HG03342 (cell line): ENCODE measurements around the gene ATXN7L2.

Experiments
- ATAC-seq: cut with Tn5 transposase; IDR thresholded peaks from one replicate; pipeline ENCODE4 v1.9.1; 2021; ENCODE audit warnings: mild to moderate bottlenecking, moderate library complexity; ENCODE audit not compliant: unreplicated experiment

Gene ATXN7L2

GRCh38 chr1:109497449-109498160 lies 13.9 kb downstream of the ATXN7L2 start:
- ATAC-seq, result no peak

- ATAC-seq, result no peak
Measured at GRCh38 chr1:109498161-109498801, 14.6 kb downstream of the ATXN7L2 start.

DNA sequence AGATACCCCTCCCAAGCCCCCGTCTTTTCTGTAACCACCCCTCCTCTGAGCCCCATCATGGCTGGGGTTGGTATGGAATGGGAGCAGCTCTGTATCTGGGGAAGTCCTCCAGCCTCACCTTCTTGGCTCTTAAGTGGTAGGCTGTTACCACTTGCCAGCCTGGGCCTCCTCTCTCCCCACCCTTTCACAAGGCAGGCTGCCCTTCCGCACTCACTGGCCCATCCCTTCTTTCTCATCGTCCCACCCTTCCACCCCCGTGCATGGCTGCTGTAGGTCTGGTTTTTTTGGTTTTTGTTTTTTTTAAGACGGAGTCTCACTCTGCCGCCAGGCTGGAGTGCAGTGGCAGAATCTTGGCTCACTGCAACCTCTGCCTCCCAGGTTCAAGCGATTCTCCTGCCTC lies 15.4 kb downstream of the ATXN7L2 start:
- no peak for ATAC-seq

- no peak for ATAC-seq
Measured at GRCh38 chr1:109499661-109500536, 16.2 kb downstream of the ATXN7L2 start.

DNA sequence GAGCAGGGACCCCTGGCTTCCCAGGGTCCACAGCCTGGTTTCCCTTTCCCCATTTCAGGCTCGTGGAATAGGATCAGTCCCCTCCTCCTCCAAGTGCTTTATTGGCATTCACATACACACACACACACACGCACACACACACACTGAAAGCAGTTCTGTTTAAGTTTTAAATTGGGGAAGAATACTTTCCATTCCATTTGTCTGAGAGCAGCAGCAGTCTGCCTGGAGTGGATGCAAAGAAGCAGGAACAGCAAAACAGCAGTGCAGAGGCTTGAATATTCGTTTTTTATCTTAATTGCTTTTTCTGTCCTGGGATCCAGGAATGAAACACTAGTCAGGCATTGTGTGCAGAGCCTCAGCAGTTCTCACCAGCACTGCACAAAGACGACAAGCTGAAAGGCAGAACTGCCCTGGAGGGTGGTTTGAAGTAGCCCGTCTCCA lies 17.3 kb downstream of the ATXN7L2 start:
- ATAC-seq, result no peak

DNA sequence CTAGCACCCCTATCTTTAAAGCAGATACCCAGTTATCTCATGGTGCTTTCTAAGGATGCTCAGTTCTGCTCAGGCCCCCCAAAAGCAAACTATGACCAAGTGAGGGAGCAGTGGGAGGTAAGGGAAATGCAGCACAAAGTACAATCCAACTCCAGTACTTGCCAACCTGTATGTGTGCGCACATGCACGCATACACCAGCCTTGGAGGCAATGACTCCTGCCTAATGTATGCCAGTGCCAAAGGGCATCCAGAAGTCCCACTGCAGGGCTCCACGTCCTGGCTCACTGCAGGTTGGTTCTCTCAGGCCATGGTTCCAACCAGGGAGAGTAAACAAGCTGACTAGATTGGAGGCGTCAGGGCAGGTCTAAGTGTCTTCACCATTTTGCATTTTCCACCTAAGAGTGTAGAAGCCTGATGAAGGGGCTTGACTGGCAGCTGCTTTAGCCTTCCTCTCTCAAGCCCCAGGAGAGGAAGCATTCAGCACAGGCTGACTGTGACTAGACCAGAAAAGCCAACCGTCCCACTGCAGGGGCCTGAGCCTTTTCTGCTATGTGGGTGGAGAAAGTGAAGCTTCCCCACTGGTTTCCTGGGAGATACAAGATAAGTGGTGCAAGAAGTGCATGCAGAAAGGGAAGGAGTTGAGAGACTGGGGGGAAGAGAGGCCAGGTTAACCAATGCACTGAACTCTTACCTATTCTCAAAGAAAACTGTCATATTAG lies 18.1 kb downstream of the ATXN7L2 start:
- no peak for ATAC-seq

- ATAC-seq, result no peak
Measured at GRCh38 chr1:109502364-109502851, 18.7 kb downstream of the ATXN7L2 start.

GRCh38 chr1:109503935-109504334 lies 20.2 kb downstream of the ATXN7L2 start:
- no peak for ATAC-seq

GRCh38 chr1:109504974-109505373 lies 21.3 kb downstream of the ATXN7L2 start:
- no peak for ATAC-seq

DNA sequence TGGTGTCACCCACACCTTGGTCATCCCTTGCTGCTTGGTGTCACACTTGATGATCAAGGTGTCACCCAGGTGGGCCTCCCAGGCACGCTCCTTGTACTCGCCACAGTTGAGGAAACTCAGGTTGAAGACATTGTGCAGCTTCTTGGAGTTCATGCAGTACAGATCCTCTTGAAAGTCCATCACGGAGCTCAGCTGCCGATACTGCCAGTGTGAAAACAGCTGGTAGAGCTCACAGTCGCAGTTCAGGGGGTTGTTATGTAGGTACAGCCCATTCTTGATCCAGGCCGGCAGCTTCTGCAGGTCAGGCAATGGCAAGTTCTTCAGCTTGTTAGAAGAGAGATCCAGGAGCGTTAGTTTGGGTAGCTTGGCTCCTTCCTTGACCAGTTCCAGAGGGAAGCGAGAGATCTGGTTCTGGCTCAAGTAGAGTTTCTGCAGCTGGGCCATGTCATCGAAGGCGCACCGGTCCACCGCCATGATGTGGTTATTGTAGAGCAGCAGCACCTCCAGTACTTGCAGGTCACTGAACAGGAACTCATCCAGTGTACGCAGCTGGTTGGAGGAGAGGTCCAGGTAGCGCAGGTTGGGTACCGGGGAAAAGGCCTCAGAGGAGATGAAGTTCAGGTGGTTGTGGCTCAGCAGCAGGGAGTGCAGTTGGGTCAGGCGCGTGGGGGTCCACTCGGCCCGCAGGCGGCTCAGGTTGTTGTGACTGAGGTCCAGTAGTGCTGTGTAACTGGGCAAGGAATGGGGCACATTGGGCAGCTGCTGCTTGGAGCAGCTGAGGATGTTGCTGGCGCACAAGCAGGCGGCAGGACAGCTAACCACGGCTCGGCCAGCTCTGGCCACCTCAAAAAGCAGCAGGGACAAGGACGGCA lies 24.5 kb downstream of the ATXN7L2 start:
- no peak for ATAC-seq

DNA sequence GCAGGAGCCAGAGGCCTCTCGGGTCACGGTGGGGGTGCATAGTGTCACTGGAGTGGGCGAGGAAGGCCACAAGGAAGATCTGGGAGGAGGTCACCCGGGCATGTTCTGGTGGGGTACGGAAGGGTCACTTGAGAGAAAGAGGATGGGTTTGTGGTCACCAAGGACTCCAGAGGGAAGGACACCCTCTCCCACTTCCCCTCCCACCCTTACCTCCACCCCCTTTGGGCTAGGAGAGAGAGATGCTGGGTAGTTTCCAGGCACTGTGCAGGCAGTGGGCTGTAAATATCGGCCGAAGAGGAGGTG lies 25.1 kb downstream of the ATXN7L2 start:
- no peak for ATAC-seq

- ATAC-seq, result no peak
Measured at GRCh38 chr1:109509176-109510134, 25.8 kb downstream of the ATXN7L2 start, which contains the start of gene AMIGO1. TSS of gene AMIGO1 (minus strand) at chr1:109509727. CDS start at chr1:109508912, 815 bp downstream.

DNA sequence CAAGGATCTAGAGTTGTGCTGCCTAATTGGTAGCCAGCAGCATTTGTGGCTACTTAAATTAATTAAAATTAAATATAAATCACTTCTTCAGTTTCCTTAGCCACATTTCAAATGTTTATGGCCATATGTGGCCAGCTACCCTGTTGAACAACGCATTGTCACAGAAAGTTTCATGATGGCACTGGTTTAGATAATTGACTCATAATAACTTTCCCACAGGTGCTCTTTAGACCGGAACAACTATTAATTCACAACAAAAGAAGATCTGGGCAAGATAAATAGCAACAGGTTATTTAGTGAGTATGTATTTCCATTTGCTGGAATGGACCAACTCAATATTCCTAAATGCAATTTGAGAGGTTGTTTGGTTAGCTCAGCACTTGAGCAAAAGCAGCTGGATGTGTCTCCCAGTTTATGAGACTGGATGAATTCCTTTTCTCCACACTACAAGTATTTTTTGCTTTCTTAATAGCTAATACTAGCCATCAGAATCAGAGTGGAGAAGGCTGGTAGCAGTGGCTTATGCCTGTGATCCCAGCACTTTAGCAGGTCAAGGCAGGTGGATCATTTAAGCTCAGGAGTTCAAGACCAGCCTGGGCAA lies 29.5 kb downstream of the ATXN7L2 start:
- ATAC-seq, result no peak

GRCh38 chr1:109514846-109515245 lies 31.1 kb downstream of the ATXN7L2 start:
- no peak for ATAC-seq

GRCh38 chr1:109516872-109517271 lies 33.2 kb downstream of the ATXN7L2 start:
- ATAC-seq, result no peak

GRCh38 chr1:109517337-109517736 lies 33.6 kb downstream of the ATXN7L2 start:
- no peak for ATAC-seq

DNA sequence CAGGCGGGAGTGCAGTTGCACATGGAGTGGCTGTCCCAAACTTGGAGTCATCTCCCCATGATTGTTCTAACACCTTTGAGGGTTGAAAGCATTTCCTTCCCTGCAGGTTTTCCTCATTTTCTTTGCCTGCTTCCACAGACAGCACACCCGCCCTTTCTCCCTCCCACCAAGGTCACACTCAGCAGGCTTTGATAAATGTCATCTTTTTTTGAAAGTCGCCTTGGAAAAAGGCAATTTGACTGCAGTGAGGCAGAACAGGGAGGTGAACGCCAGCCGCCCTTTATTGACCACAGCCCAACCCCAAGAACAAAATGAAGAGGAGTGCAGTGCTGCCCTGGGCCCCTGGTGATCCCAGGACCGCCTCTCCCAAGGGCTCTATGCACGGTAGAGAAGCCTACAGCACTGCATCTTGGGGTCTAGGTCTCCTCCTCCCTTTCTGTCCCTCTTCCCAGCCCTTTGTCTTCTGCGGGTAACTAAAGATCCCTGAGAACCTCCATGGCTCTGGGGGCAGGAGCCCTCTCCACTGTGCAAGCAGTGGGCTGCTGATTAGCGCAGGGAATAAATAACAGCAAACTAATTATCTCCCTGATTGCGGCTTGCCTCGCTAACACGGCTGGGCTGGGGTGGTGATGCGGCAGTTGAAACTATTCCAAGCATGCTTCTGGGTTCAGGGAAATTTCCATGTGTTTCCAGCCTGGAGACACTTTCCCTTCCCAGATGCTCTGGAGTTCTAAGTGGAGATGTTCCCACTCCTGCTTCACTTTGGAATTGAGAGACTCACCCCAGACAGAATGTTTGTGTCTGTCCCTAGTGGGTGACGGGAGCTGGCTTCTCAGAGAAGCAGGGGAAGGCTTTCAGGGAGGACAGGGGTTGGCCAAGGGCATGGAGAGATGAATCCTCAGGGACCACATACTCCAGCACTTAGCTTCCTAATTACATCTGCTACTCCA lies 37.6 kb downstream of the ATXN7L2 start:
- no peak for ATAC-seq
